Osteocyte (in vitro differentiated cells): Measurements from ENCODE around the gene DMXL1. TPM values are rescaled to one million over a fixed set of nuclear protein-coding genes. Genes with fewer than 3 reads are reported as not detected.
"Not testable (repeated sequence)": the region's sequence is repeated elsewhere in the genome, so short reads cannot be mapped to it uniquely, and the experiment has no call there.

Experiments used
- DNase-seq: peaks from one replicate; pipeline ENCODE4 v3.0.0; 2021; ENCODE audit warnings: mixed read lengths; ENCODE audit not compliant: unreplicated experiment; ENCODE audit errors: extremely low spot score
- H3K27ac Mint-ChIP-seq: one replicate; pipeline ENCODE4 v1.8.0; 2021; ENCODE audit warnings: mild to moderate bottlenecking, mixed read lengths; ENCODE audit not compliant: unreplicated experiment
- H3K27me3 Mint-ChIP-seq: one replicate; pipeline ENCODE4 v1.8.0; 2021; ENCODE audit warnings: mixed read lengths; ENCODE audit not compliant: unreplicated experiment
- H3K36me3 Mint-ChIP-seq: one replicate; pipeline ENCODE4 v1.8.0; 2021; ENCODE audit warnings: mixed read lengths; ENCODE audit not compliant: unreplicated experiment
- H3K4me1 Mint-ChIP-seq: one replicate; pipeline ENCODE4 v1.8.0; 2021; ENCODE audit warnings: mixed read lengths; ENCODE audit not compliant: unreplicated experiment
- H3K4me3 Mint-ChIP-seq: one replicate; pipeline ENCODE4 v1.8.0; 2021; ENCODE audit warnings: mild to moderate bottlenecking, moderate library complexity, mixed read lengths; ENCODE audit not compliant: unreplicated experiment
- H3K9me3 Mint-ChIP-seq: one replicate; pipeline ENCODE4 v1.8.0; 2021; ENCODE audit warnings: mixed read lengths; ENCODE audit not compliant: unreplicated experiment
- total RNA-seq: library from RNA; stranded (reverse); gene quantifications from 2 replicates; pipeline ENCODE4 v1.2.1, GENCODE V29; 2021
- TF ChIP-seq, protein P1 (sequence below): fragments of 200-600 bp; sonication (generic); IDR thresholded peaks from 2 replicates; pipeline ENCODE4 v1.5.0; 2021; ENCODE audit warnings: antibody characterized with exemption, mild to moderate bottlenecking, moderate library complexity

Gene DMXL1
- total RNA-seq, 1 donor from 2014 or later, result 38.2 TPM

DNA sequence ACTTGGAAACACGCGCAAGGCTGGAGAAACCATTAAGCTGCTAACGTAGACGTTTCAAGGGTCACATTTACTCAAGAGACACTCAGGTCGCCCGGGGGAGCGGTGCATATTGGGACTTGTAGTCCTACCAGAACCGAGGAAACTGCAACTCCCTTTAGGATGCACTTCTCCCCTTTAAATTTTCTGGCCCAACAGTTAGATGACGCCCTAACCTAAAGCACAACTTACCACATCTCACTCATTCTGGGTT lies 384 bp upstream of the DMXL1 start:
- no peaks in the 10 kb centered on the region for H3K9me3 Mint-ChIP-seq
- no peaks in the 10 kb centered on the region for H3K27me3 Mint-ChIP-seq
- peak overlapping the region; percentile 85 for H3K4me3 Mint-ChIP-seq
- DNase-seq, result no peak
- TF ChIP-seq, protein P1, sequence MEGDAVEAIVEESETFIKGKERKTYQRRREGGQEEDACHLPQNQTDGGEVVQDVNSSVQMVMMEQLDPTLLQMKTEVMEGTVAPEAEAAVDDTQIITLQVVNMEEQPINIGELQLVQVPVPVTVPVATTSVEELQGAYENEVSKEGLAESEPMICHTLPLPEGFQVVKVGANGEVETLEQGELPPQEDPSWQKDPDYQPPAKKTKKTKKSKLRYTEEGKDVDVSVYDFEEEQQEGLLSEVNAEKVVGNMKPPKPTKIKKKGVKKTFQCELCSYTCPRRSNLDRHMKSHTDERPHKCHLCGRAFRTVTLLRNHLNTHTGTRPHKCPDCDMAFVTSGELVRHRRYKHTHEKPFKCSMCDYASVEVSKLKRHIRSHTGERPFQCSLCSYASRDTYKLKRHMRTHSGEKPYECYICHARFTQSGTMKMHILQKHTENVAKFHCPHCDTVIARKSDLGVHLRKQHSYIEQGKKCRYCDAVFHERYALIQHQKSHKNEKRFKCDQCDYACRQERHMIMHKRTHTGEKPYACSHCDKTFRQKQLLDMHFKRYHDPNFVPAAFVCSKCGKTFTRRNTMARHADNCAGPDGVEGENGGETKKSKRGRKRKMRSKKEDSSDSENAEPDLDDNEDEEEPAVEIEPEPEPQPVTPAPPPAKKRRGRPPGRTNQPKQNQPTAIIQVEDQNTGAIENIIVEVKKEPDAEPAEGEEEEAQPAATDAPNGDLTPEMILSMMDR, result no peak
- H3K36me3 Mint-ChIP-seq, result peaks cover 2% of the 10 kb centered on the region
- H3K4me1 Mint-ChIP-seq, result peaks cover 30% of the 10 kb centered on the region
- peak overlapping the region; percentile 92 for H3K27ac Mint-ChIP-seq

DNA sequence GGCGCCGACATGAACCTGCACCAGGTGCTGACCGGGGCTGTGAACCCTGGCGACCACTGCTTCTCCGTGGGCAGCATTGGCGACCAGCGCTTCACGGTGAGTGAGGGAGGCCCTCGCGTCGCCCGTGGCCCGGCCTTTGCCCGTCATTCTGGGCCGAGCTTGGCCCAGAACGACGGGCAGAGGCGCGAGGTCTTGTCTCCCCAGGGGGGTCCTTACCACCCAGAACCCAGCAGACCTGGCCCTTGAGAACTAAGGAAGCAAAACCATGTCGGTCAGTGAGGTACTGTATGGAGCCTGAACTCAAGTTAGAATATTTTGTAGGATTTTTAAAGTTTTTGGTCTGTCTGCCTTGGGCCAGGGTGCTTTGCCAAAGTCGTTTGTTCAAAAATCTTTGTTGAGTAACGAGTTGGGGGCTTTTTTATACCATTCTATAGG lies 691 bp downstream of the DMXL1 start:
- Mint-ChIP-seq H3K4me1 (peaks cover 35% of the 10 kb centered on the region), H3K27me3 (no peaks in the 10 kb centered on the region), H3K36me3 (peaks cover 2% of the 10 kb centered on the region), H3K4me3 (peak overlapping the region; percentile 85), H3K27ac (peak overlapping the region; percentile 92), H3K9me3 (no peaks in the 10 kb centered on the region)
- TF ChIP-seq, protein P1, result no peak
- DNase-seq, result no peak

DNA sequence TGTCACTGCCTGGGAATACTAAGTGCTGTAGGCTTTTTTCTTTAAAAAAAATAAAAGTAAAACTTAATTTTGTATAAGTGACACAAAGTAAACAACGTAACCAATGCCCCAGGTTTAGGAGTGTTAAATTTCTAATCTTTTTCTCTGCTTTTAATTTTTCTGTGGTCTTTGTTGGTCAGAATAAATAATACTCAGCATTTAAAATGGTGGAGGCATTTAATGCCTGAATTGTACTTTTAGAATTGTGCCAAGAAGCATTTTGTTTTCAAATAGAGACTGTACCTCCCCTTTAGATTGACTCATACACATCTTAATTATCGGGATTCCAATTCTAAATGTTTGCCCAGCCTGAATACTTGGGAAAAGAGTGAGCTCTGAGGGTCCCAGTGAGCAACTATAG lies 1.6 kb downstream of the DMXL1 start:
- Mint-ChIP-seq H3K36me3 (peaks cover 2% of the 10 kb centered on the region), H3K9me3 (no peaks in the 10 kb centered on the region), H3K4me3 (peak overlapping the region; percentile 61), H3K27ac (peak overlapping the region; percentile 43), H3K27me3 (no peaks in the 10 kb centered on the region), H3K4me1 (peaks cover 35% of the 10 kb centered on the region)
- TF ChIP-seq, protein P1, result no peak
- no peak for DNase-seq

DNA sequence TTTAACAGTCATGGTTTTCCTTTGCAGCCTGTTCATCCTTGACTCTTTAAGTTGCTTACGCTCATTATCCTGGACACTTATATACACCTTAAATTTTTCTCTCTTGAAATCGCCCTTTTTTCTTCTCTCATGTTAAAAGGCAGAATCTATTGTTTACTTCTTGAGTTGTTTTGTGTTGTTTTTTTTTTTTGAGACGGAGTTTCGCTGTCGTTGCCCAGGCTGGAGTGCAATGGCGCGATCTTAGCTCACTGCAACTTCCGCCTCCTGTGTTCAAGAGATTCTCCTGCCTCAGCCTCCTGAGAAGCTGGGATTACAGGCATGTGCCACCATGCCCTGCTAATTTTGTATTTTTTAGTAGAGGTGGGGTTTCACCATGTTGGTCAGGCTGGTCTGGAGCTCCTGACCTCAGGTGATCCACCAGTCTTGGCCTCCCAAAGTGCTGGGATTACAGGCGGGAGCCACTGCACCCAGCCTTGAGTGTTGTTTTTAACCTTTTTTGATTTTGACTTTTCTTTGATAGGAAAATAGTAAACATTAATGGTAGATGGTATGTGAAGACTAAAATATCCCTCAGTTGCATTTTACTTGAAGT lies 3.0 kb downstream of the DMXL1 start:
- peaks cover 36% of the 10 kb centered on the region for H3K4me1 Mint-ChIP-seq
- not testable (repeated sequence) for H3K27ac Mint-ChIP-seq, H3K36me3 Mint-ChIP-seq, H3K27me3 Mint-ChIP-seq, H3K9me3 Mint-ChIP-seq, H3K4me3 Mint-ChIP-seq, DNase-seq

DNA sequence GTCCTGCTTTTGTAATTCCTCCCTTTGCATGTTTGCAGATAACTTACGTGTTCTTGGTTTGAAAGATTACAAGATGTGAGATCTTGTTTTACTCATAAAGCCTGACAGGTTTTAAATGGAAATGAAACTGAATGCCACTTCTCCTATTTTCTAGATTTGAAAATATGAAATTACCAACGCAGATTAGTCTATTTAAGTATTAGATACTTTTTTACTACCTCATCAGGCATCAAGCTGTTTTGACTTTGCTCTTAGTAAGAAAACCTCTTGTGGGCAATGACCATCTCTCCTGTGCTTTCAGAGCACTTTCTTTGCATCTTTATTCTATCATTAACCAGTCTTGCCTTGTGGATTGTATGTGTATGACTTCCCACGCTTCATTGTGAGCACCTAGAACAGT lies 3.5 kb downstream of the DMXL1 start:
- no peak for DNase-seq
- TF ChIP-seq, protein P1, result no peak
- Mint-ChIP-seq H3K36me3 (peaks cover 2% of the 10 kb centered on the region), H3K9me3 (no peaks in the 10 kb centered on the region), H3K27me3 (no peaks in the 10 kb centered on the region), H3K4me1 (peaks cover 42% of the 10 kb centered on the region), H3K4me3 (no peak overlapping the region), H3K27ac (no peak overlapping the region)

DNA sequence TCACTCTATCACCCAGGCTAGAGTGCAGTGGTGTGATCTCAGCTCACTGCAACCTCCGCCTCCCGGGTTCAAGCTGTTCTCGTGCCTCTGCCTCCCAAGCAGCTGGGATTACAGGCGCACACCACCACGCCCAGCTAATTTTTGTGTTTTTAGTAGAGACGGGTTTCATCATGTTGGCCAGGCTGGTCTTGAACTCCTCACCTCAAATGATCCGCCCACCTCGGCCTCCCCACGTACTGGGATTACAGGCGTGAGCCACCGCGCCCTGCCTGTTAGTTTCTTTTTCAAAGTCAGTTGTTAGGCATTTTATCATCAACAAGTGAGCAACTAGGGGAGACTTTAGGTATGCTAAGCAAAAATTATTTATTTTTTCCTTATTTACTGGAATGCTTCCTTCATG lies 4.4 kb downstream of the DMXL1 start:
- not testable (repeated sequence) for H3K4me3 Mint-ChIP-seq, H3K27ac Mint-ChIP-seq, H3K36me3 Mint-ChIP-seq, DNase-seq, H3K9me3 Mint-ChIP-seq, H3K27me3 Mint-ChIP-seq
- H3K4me1 Mint-ChIP-seq, result peaks cover 43% of the 10 kb centered on the region
